ENCODE results near the gene PON2. TPM values are rescaled to one million over a fixed set of nuclear protein-coding genes. Genes with fewer than 3 reads are reported as not detected.

The PON2 gene
- total and polyA plus RNA-seq, 10 of the 15 experiments (the other 5 are each of a cell fraction or from before 2014, with no cell fraction given), result 22.9 to 127 (median 46.1) TPM

DNA sequence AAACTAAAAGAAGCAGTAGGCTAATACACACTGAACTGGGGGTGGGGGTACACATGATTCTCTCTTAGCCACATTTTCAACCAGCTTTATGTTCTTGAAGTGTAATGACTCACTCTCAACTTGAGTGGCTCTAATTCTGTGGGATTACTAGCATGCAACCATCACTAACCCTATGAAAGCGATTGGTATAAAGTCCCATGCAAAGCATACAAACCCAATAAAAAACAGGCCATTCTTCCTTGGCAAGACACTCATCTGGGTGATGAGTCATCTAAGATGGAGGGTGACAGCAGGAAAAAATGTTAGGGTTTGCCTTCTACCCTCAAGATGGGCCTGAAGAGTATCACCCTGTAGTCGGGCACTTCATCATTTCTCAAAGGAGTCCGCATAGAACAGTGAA lies 23.8 kb downstream of the PON2 start:
- FAIRE-seq (no peak), DNase-seq (ENCODE audit: low read depth, low spot score) (no peak), ATAC-seq (no peak)
- ChIA-PET CTCF (interaction anchor here (0.9 to 1.7 kb wide), 5 partner anchors 11 to 275 kb away, joined by 3 to 5 read pairs (median 4); no protein-coding TSS in a partner anchor), RAD21 (ENCODE audit: unreplicated experiment) (interaction anchor here (1.2 kb wide), 2 partner anchors 10 to 17 kb away, joined by 3 read pairs; no protein-coding TSS in a partner anchor), SMC1A (ENCODE audit: uncharacterized antibody, unreplicated experiment) (interaction anchor here (0.8 to 2.4 kb wide), 13 partner anchors 8 to 96 kb away, joined by 3 to 12 read pairs (median 3); partner anchors contain the start of gene PON2), POLR2A (interaction anchor here (0.6 to 1.6 kb wide), 2 partner anchors 24 to 117 kb away, joined by 5 to 7 read pairs; partner anchors contain the start of gene PON2)
- no peak for TF ChIP-seq ASH2L (IDR thresholded peaks at IDR 0.05; ENCODE audit: borderline replicate concordance, low read depth)
- TF ChIP-seq ATF7 (IDR thresholded peaks at IDR 0.05; ENCODE audit: low read depth), result no peak
- TF ChIP-seq MXI1 (IDR thresholded peaks at IDR 0.05; ENCODE audit: low read depth, low read length), result no peak
- TF ChIP-seq, protein P1, sequence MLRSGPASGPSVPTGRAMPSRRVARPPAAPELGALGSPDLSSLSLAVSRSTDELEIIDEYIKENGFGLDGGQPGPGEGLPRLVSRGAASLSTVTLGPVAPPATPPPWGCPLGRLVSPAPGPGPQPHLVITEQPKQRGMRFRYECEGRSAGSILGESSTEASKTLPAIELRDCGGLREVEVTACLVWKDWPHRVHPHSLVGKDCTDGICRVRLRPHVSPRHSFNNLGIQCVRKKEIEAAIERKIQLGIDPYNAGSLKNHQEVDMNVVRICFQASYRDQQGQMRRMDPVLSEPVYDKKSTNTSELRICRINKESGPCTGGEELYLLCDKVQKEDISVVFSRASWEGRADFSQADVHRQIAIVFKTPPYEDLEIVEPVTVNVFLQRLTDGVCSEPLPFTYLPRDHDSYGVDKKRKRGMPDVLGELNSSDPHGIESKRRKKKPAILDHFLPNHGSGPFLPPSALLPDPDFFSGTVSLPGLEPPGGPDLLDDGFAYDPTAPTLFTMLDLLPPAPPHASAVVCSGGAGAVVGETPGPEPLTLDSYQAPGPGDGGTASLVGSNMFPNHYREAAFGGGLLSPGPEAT (IDR thresholded peaks at IDR 0.05; ENCODE audit: low read depth), result no peak
- no peak for TF ChIP-seq CREB1 (IDR thresholded peaks at IDR 0.05; ENCODE audit: low read depth)
- TF ChIP-seq TCF3 (IDR thresholded peaks at IDR 0.05; ENCODE audit: borderline replicate concordance, insufficient read depth, low read depth, low read length), result no peak
- TF ChIP-seq SREBF2 (IDR thresholded peaks at IDR 0.05; ENCODE audit: low read length), result no peak
- TF ChIP-seq POU2F2 (IDR thresholded peaks at IDR 0.05; ENCODE audit: borderline replicate concordance, low read depth, low read length), result no peak
- no peak for TF ChIP-seq RELA (IDR thresholded peaks at IDR 0.05; ENCODE audit: borderline replicate concordance, partially characterized antibody)
- no peak for TF ChIP-seq FOXM1 (IDR thresholded peaks at IDR 0.05; ENCODE audit: low read depth, low read length)
- TF ChIP-seq MYB (IDR thresholded peaks at IDR 0.05; ENCODE audit: borderline replicate concordance, low read depth, low read length), result no peak
- TF ChIP-seq, protein P2, sequence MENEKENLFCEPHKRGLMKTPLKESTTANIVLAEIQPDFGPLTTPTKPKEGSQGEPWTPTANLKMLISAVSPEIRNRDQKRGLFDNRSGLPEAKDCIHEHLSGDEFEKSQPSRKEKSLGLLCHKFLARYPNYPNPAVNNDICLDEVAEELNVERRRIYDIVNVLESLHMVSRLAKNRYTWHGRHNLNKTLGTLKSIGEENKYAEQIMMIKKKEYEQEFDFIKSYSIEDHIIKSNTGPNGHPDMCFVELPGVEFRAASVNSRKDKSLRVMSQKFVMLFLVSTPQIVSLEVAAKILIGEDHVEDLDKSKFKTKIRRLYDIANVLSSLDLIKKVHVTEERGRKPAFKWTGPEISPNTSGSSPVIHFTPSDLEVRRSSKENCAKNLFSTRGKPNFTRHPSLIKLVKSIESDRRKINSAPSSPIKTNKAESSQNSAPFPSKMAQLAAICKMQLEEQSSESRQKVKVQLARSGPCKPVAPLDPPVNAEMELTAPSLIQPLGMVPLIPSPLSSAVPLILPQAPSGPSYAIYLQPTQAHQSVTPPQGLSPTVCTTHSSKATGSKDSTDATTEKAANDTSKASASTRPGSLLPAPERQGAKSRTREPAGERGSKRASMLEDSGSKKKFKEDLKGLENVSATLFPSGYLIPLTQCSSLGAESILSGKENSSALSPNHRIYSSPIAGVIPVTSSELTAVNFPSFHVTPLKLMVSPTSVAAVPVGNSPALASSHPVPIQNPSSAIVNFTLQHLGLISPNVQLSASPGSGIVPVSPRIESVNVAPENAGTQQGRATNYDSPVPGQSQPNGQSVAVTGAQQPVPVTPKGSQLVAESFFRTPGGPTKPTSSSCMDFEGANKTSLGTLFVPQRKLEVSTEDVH (IDR thresholded peaks at IDR 0.05; ENCODE audit: low read depth, partially characterized antibody), result no peak
- Histone ChIP-seq H4K20me1 (ENCODE audit: control insufficient read depth, insufficient read depth) (no peaks in the 10 kb centered on the region), H3K27ac (ENCODE audit: control insufficient read depth, insufficient read depth) (no peak overlapping the region), H2AFZ (ENCODE audit: control insufficient read depth, low read depth, low read length) (no peak overlapping the region), H3K9ac (ENCODE audit: control insufficient read depth, insufficient read depth, low read length) (no peak overlapping the region), H3K4me2 (ENCODE audit: control insufficient read depth, insufficient read depth) (no peak overlapping the region), H3K4me1 (ENCODE audit: control insufficient read depth, insufficient read depth, low read length) (no peaks in the 10 kb centered on the region), H3K4me3 (no peak overlapping the region), H3K27me3 (replicated peaks in 1 of 2; ENCODE audit: control insufficient read depth in 2 of 2, insufficient read depth in 2 of 2, low read length in 1 of 2) (no peaks in the 10 kb centered on the region), H3K36me3 (ENCODE audit: control insufficient read depth in 2 of 2, insufficient read depth in 2 of 2, low read length in 1 of 2) (no peaks in the 10 kb centered on the region; a peak in 1 of 4 replicates), H3K79me2 (ENCODE audit: control insufficient read depth, insufficient read depth, low read length) (no peaks in the 10 kb centered on the region), H3K9me3 (replicated peaks; ENCODE audit: control insufficient read depth, insufficient read depth, low read length) (no peaks in the 10 kb centered on the region)
- in situ Hi-C loops (cut with MboI) (no loop called here), intact Hi-C loops (cut with micrococcal nuclease; ENCODE audit: unreplicated experiment) (no loop called here)
- WGBS (ENCODE audit: insufficient coverage, insufficient replicate concordance, low lambda C conversion rate, missing lambda C conversion rate), result 85% methylated on average over 3 of the region's 3 CpGs
- no TSS peak for BruUV-seq (replicated peaks)
